GM18508 (cell line): ENCODE measurements around the gene LIPC.

Experiments used
- ATAC-seq: cut with Tn5 transposase; IDR thresholded peaks from one replicate; pipeline ENCODE4 v1.9.1; 2021; ENCODE audit warnings: moderate number of reproducible peaks; ENCODE audit not compliant: insufficient read depth, unreplicated experiment

The LIPC gene

DNA sequence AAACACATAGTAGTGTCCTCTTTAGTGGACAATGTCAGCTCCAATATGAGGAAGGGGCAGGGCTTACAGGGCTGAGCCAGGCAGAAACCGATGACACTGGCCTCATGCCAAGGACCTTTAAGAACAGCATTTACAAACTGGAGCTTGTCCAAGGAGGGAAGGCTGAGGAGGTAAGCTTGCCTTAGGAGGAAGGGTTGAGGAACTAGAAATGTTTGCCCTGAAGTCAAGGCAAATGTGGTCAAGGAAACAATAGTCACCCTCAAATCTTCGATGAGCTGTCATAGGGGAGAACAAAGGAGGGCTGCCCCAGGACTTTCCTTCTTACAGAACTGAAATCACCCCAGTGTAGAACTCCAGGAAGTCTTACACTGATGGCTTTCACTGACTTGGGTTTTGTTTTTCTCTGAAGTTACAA, 136.4 kb downstream of the LIPC start:
- no peak for ATAC-seq

DNA sequence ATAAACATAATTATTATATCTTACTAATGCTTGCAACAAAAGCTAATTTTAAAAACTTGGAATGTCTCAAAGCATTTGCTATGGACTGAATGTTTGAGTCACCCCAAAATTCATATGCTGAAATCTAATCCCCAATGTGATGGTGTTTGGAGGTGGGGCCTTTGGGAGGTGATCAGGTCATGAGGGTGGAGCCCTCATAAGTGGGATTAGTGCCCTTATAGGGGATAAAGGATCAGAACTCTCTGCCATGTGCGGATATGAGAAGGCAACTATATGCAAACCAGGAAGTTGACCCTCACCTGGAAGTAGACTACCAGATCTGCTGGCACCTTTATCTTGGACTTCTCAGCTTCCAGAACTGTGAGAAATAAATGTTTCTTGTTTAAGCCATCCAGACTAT, 137.7 kb downstream of the LIPC start:
- no peak for ATAC-seq

GRCh38 chr15:58571491-58571890, 139.7 kb downstream of the LIPC start:
- no peak for ATAC-seq

DNA sequence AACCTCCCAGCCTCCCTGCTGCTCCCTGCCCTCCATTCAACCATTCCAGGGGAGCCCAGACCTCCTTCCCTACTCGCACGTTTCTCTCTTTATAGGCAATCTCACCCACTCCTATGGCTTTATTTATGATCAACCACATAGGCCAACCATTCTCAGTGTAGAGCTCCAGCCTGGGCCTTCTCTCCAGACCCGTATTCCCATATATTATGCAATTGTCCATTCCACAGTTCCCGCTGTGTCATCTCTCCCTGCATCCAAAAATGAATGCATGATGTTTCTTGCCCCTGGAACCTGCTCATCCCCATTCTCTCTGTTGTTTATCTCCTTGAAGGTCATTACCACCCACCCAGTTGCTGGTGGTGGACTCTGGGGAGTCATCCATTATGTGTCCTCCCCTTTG, 140.7 kb downstream of the LIPC start:
- ATAC-seq: no peak

DNA sequence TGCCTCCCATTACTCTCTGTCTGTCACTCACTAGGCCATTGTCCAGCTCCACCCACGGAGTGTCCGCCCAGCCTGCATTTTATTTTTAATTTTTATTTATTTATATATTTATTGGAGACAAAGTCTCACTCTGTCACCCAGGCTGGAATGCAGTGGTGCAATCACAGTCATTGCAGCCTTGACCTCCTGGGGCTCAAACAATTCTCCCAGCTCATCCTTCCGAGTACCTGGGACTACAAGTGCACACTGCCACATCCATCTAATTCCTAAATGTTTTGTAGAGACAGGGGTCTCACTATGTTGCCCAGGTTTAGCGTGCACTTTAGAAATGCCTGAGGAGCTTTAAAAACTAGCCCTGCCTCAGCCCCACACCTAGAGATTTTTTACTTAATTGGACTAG, 141.5 kb downstream of the LIPC start:
- no peak for ATAC-seq

DNA sequence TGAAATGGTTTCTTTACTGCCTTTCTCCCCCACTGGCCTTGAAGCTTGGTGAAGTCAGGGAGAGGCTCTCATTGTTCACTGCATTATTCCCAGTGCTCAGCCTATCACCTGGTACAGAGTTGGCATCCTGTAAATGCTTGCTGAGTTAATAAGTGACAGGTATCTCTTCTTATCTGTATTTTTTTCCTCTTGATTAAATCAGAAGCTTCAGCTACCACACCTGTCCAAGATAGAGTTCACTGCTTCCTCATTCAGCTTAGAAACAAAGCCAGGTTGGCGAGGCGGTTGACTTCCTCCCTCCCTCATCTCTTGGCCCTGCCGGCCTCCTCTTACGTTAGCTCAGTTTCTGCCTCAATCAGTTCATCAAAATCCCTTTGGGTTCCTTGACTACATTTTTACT, 142.8 kb downstream of the LIPC start:
- ATAC-seq: no peak

GRCh38 chr15:58575045-58575786, 143.4 kb downstream of the LIPC start:
- no peak for ATAC-seq

DNA sequence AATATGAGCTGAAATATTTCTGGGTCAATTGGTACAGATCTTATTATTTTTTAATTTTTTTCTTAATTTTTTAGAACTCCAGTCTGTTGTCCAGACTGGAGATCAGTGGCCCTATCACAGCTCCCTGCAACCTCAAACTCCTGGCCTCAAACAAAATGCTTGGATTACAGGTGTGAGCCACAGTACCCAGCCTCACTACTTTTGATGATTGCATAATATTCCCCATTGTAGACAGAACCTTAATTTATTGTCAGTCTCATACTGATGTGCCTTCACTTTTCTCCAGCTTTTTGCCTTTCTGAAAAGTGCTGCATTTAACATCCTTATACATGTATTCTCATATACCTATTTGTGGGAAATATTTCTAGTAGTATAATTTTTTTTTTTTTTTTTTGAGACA, 144.9 kb downstream of the LIPC start:
- ATAC-seq: no peak

DNA sequence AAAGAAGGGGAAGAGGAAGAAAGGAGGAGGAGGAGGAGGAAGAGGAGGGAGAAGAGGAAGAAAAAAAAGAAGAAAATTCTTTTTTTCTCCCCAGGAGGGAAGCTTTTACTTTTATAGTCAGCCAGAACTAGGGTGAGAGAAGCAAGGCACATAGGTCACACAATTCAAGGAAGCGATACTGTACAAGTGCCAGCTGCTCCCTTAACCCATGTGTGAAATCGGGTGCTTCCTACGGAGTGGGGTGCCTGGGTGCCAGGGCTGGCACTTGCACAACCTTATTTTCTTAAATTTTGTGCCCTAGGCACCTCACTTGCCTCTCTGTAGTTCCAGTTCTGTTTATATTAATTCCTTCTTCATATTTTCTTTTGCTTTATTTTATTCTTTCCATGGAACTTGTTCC, 150.4 kb downstream of the LIPC start:
- ATAC-seq: no peak

- ATAC-seq: no peak
Observed at GRCh38 chr15:58583171-58583908, 151.5 kb downstream of the LIPC start.

DNA sequence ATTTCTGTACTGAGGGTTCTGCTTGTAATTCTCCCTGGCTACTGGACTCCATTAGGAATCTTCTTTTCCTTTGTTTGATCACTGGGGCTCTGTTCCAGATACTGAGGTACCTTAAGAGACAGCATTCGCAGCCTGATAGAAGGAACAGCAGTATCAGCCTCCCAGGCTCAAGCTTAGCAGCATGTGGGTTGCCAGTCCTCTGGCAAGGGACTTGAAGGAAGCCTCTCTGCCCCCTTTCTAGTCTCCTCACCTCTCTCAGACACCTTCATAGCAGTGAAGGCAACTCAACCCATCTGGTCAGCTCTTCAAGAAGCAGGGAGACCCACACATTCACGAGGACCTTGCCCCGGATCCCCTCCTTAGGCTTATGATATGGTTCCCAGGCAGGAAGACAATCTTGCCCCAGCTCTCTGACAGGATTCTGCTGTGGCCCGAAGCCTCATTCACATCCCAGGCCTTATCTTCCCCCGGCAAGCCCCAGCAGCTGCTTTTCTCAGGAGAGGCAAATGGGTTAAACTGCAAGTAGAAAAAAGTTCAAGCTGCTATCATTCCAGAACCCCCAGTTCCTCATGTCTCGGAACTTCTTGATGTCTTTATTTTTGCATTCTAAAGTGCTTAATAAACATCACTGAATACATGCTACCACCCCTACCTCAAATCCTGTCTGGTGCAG, 153.1 kb downstream of the LIPC start:
- no peak for ATAC-seq

GRCh38 chr15:58585693-58586443, 154.1 kb downstream of the LIPC start:
- no peak for ATAC-seq

DNA sequence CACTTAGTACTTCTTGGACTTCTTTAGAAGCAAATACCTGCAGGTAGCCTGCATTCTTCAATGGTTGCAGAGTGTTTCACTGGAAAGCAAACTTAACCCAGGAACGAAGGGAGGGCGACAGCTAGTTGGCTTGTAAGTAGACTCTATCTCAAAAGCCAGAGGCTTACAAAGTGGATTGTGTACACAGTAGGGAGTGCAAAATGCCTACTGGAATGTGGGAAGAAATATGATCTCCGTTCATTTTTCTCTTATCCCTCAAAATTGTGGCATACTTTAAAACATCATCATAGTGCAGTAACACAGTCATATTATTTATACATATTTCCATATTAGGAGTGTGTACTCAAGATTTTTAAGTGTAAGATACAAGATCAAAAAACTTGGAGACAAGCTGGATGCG, 155.7 kb downstream of the LIPC start:
- no peak for ATAC-seq

- ATAC-seq: no peak
Observed at GRCh38 chr15:58588096-58588495, 156.3 kb downstream of the LIPC start.

DNA sequence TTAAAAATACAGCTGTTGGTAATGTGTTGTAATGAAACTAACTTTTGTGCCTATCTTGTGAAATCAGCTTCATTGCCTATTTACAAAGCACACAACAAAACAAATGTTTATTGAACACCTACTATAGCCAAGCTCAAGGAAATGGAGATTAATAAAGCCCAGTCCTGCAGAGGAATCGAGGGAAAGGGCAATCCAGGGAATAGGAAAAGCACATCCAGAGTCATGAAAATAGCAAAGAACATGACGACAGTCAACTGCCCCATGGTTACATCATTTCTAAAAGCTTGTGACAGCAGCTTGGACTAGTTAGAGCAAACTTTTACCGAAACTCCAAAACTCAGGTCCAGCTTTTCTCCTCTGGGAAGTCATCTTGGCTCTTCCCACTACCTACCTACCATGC, 157.3 kb downstream of the LIPC start:
- ATAC-seq: no peak

GRCh38 chr15:58590236-58590635, 158.4 kb downstream of the LIPC start:
- no peak for ATAC-seq

- ATAC-seq: no peak
Observed at GRCh38 chr15:58590926-58591325, 159.1 kb downstream of the LIPC start.

DNA sequence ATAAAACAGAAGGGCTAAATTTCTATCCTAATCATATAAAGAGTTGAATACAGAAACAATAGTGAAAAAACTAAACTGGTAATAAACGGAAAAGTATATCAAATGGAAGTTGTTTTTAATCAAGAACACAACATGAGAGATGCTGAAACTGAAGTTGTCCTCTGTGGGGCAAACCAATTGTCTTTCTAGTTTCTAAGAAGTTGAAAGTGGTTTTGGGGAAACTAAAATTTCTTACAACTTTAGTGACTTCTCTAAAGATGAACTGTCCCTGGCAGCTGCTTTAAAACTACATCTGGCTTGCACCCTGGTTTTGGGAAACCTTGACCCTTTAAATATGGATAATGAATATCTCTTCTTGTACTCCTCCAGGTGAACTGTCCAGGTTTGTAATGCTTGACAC, 162.1 kb downstream of the LIPC start:
- no peak for ATAC-seq

DNA sequence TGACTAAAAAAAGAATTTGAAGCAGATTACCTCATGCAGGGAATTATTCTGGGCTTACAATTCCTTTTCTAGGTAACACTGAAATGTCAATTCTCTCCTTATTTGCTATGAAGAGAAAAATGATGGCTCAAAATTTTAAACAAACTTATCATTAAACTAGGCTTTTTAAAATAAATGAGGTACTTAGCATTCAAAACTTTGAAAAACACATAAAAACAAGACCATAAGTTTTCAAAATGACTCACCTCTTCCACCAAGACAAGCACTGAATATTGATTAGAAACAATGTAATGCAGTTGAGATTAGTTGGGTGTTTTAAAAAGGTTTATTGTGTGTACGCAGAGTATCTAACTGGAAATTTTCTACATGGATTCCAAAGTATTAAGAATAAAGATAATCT, 163.1 kb downstream of the LIPC start:
- no peak for ATAC-seq

DNA sequence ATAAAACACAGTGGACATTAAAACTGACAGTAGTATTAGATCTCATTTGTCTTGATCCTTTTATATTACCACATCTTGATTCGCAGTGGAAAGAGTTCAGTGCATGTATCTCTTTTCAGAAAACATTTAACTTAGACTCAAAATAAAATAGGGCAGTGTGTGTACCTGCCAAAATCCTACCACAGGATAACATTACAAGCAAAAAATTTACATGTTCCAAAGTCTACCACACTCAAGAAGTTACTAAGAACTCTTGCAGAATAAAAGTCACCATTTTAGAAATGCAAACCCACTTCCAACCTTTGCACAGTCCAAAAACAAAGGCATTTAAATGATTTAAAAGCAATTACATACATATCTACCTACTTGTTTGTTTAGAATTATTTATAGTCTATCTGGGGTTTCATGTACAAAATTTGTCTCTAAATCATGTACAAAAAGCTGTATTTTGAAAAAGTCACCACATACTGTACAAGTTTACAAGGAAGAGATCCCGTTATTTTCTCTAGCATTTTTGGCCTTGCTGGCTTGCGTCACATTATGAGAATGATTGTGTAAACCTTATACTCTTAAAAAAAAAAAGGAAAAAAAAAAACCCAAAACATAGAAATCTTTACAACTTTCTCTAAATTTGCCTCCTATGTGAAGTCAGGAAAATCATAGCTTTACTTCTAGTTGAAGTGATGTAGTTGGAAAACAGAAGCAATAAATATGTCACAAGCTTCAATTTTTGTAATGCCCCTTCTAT, 163.9 kb downstream of the LIPC start:
- no peak for ATAC-seq
